Hepatocyte (in vitro differentiated cells): Measurements from ENCODE around the gene KRT14.

Source experiments
- CTCF ChIP-seq: fragments of 200-600 bp; sonication (generic); IDR thresholded peaks from 2 replicates; pipeline ENCODE4 v1.5.1; 2016; ENCODE audit warnings: antibody characterized with exemption, mild to moderate bottlenecking; ENCODE audit not compliant: poor library complexity
- EZH2 ChIP-seq: fragments of 200-600 bp; sonication (generic); IDR thresholded peaks from 2 replicates; pipeline ENCODE4 v1.6.1; 2016; ENCODE audit warnings: antibody characterized with exemption, mild to moderate bottlenecking, borderline replicate concordance
- EZH2phosphoT487 ChIP-seq: fragments of 200-600 bp; sonication (generic); IDR thresholded peaks from one replicate; pipeline ENCODE4 v1.6.1; 2018; ENCODE audit warnings: antibody characterized with exemption, mild to moderate bottlenecking, low read depth, moderate library complexity; ENCODE audit not compliant: unreplicated experiment, severe bottlenecking

- TF ChIP-seq CTCF (no peak), EZH2 (no peak), EZH2phosphoT487 (no peak)
Measured at GRCh38 chr17:41540921-41541625, 45.6 kb downstream of the KRT14 start.
